ENCODE measurements around the gene PDK2.
"Not testable (repeated sequence)": the region's sequence is repeated elsewhere in the genome, so short reads cannot be mapped to it uniquely, and the experiment has no call there.

PDK2 gene

DNA sequence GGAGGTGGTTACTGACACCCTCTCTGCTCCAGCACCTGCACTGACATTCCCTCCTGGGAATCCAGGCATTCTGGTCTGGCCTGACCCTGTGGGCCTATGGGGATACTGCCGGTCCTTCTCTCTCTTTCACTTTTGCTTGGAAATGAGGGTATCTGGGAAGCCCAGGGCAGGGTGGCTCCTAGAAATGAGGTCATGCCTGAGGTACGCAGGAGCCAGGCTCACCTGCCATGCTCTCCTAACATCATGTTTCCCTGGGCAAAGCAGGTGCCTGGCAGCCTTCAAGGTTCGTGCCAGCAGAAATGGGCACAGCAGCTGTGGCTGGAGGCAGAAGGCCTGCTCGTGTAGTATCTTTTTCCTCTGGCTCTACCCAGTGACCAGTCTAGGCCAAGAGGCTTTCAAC is 35.9 kb upstream of the PDK2 start:
- DNase-seq = no peak

DNA sequence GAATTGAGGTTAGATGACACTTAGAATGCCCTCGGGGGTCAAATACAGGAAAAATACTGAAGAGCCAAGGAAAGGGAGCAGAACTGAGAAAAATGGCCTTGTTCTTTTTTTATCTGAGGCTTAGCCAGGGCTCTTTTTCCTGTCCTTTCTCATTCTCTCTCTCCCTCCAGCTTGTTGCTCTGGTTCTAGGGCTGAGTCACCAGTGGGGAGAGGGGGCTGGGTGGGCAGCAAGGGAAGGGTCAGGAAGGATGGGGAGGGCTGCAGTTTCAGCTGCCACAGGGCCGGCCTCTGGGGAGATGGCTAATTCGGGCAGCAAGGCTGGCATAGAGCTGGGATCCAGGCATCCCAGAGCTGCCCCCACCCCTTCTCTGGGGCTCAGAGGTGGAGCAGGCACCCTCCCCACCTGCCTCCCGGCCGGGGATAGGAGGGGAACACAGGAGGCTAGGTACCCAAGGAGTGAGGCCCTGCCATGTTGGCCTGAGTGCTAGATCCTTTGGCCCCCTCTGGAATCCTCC is 35.3 kb upstream of the PDK2 start:
- DNase-seq = no peak

DNA sequence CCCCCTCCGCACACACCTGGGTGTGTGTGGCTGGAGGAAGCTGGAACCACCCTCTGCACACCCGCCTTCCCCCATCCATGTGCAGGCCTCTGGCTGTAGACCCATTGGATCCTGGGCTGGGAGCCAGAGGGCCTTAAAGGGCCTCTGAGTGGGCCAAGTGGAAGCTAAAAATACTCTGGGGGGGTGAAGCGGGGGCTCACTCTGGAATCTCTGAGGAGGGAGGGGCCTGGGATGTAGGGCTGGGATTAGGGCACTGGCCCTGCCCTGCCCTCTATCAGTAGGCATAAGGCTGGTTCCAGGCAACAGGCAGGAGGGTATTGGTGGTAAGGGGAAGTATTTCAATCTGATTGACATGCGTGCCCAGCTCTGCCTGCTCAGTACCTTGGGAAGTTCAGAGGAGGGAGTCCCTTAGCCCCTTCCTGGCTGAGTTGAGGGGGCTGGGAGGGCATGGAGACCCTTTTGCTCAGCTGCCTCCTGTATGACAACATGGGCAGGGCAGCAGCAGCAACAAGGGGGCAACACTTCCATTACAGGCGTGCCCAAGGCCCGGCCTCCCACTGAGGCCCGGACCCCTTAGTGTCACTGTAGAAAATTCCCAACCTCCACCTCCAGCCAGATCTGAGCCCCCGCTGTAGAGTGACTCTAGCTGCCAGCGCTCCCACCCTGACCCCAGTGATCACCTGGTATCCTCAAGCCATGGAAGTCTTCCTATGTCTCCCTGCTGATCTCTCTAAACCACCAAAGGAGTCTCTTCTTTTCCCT is 34.0 kb upstream of the PDK2 start:
- no peak for DNase-seq

DNA sequence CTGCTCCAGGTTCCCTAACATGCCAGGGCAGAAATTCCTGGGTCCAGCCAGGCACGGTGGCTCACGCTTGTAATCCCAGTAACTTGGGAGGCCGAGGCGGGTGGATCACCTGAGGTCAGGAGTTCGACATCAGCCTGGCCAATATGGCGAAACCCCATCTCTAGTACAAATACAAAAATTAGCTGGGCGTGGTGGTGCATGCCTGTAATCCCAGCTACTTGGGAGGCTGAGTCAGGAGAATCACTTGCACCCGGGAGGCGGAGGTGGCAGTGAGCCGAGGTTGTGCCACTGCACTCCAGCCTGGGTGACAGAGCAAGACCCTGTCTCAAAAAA is 33.5 kb upstream of the PDK2 start:
- DNase-seq = not testable (repeated sequence)

DNA sequence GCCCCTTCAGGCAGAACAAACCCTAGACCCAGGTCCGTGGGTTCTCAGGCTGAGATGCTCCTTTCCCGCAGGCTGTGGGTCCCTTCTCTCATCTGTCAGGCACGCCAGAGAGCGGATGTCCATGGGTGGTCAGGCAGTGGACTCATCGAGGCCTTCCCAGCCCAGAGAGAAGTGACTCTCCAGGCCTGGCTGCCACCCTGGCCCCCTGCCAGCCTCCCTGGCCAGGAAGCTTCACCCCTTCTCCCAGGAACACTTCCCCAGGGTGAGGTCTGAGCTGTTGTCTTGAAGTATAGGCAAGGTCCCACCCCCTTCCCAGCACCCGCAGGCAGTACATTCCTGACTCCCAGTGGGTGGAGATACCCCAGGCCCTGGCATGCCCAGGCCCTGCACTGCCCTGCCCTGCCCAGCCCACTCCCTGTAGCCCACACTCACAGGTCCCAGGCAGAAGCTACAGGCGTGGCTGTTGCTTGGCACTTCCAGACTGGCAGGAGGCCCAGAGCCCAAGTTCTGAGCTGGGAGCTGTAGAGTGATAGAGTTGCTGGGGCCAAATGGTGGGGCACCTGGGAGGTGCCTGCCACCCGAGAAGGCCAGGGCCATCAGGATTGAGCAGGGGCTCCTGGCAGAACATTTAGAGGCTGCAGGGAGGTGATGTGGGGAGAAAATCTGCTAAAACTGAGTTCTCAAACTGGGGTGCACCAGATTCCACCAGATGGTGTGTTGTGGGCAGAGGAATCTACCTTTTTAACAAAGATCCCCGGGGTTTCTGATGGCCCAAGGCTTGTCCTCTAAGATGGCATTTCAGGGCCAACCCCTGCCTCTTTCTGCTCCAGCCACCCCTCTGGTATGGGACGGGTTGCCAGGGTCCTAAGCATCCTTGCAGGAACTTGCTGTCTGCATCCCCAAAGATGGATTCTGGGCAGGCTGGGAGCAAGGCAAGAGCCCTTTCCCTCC is 32.6 kb upstream of the PDK2 start:
- no peak for DNase-seq

DNA sequence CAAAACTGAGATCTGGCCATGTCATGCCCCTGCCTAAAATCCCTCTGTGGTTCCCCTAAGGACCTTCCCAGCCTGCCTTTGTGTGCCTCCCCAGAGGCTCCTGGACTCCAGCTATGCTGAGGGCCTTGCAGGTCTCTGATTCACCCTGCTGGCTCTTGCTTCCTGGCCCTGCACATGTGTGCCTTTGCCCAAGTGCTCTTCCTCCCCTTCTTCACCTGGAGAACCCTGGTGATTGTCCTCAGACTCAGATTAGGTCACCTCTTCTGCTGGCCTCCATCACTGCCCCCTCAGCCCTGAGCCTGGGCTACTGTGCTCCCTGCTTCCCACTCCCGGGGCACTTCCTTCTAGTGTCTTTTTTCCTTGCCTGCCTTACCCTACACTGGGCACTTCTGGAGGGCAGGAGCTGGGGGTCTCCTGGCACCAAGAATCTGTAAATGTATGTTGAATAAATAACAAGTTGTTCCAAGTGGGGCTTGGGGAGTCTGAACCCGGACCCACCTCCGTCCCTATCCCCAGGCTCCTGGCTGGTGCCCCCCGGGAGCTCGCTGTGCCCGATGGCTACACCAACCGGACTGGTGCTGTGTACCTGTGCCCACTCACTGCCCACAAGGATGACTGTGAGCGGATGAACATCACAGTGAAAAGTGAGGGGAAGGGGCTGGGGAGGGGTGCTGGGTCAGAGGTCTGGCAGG is 31.4 kb upstream of the PDK2 start:
- DNase-seq = no peak

DNA sequence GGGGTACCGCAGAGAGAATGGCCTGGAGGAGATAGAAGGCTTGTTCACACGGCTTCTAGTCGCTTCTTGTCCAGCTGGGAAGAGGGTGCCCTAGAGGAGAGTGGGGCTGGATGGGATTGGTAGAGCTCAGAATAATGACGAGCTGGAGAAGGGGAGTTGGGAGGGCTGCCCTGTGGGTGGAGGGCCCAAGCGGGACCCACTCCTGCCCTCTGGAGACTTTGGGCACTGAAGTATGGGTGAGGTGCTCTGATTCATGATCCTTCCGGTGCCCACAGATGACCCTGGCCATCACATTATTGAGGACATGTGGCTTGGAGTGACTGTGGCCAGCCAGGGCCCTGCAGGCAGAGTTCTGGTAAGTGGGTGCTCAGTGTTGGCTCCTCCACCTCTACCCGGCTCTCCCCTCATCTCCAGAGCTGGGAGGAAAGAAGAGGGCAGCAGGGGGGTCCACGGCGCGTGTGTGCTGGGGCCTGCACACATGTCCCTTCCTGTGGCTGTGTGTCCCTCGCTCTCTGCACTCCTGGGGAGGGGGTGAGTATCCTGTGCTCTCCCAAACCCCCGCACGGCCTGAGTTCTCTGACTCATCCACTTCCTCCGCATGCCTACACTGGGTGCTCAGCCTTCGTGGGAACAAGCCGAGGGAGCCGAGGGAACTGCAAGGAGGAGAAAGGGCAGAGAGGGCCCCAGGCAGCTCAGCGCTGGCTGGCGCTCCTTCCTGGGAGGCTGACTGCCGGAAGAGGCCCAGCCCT is 30.7 kb upstream of the PDK2 start:
- no peak for DNase-seq

DNA sequence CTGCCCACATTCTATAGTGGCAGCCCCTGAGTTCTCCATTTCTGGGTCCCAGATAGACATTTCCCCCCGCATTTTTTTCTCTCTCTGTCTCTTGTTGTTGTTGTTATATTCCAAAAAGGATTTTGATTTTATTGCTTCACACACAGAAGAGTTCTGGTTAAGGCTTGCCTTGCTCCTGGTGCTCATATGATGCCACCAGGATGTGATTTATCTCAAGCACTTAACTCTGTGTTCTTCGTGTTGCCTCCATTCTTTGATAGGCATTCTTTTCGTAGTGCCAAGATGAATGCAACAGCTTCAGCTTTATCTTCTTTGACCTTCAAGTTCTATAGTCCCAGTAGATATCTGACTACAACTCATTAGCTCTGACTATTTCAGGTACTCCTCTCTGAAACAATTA is 30.1 kb upstream of the PDK2 start:
- no peak for DNase-seq

DNA sequence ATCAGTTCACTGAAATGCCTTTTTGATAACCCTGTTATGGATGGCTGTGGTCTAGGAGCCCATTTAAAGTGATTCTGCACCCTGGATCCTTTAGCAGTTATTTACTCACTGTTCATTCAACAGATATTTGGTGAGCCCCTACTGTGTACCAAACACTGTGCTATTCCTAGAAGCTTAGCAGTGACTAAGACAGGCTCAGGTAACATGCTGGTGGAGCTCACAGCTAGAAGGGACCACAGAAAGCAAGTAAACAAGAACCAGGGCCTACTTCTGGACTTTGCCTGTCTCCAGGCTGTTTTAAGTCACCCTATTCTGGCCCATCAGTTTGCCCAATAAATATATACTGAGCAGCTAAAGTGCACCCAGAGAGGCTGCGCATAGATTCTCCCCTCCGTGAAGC is 28.2 kb upstream of the PDK2 start:
- no peak for DNase-seq

DNA sequence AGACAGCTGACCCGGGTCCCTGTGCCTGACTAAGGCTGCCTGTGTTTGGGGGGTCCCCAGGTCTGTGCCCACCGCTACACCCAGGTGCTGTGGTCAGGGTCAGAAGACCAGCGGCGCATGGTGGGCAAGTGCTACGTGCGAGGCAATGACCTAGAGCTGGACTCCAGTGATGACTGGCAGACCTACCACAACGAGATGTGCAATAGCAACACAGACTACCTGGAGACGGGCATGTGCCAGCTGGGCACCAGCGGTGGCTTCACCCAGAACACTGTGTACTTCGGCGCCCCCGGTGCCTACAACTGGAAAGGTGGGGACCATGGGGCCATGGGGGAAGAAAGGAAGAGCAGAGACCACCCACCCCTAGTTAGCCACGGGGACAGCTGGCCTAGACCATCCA is 27.2 kb upstream of the PDK2 start:
- DNase-seq = no peak

DNA sequence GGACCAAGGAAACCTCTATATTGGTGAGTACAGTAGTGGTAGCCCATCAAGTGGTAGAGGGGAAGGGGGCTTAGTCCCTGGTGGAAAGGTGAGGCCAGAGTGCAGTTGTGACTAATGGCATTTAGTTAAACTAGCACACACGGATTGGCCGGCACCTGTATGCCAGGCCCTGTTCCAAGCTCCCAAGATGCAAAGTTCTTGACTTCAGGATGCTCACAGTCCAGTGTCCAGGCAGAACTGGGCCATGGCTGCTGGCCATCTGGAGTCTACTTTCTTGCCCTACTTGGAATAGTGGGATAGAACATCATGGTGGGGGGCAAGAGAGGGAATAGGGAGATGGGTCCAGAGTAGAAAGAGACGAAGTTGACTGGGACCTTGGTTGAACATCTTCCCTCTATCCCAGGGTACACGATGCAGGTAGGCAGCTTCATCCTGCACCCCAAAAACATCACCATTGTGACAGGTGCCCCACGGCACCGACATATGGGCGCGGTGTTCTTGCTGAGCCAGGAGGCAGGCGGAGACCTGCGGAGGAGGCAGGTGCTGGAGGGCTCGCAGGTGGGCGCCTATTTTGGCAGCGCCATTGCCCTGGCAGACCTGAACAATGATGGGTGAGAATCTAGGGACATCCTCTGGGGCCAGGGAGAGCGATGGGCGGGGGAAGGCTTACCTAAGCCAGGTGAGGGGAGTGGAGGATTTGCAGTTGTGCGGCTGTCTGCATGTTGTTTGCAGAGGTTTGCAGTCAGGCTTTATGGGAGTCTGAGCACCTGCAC is 24.1 kb upstream of the PDK2 start:
- DNase-seq = no peak

DNA sequence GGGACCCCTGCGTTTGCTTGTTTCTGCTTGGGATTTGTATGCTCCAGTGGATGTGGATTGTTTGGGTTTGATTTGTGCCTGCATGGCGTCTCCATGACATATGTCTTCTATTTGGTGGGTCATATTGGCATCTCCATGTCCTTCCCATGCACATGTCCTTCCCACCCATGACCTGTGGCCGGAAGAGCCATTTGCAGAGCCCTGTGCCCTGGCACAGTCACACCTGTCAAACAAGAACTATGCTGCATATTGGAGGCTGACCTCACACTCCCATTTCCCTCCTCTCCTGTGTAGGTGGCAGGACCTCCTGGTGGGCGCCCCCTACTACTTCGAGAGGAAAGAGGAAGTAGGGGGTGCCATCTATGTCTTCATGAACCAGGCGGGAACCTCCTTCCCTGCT is 23.5 kb upstream of the PDK2 start:
- no peak for DNase-seq

DNA sequence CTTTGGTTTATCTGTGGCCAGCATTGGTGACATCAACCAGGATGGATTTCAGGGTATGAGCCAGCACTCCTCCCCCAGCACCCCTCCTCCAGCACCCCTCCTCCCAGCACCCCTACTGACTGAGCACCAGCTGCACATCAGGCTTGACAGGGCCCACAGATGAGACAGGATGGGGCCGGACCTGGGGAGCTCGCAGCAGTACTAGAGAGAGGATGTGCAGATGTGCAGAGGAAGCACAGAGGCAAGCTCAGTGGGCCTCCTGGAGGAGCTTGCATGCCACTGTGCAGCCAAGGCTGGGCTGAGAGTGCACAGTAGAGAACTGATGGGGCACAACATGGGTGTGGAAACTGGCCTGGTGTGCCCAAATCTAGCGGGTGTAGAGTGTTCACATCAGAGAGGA is 23.0 kb upstream of the PDK2 start:
- DNase-seq = no peak

DNA sequence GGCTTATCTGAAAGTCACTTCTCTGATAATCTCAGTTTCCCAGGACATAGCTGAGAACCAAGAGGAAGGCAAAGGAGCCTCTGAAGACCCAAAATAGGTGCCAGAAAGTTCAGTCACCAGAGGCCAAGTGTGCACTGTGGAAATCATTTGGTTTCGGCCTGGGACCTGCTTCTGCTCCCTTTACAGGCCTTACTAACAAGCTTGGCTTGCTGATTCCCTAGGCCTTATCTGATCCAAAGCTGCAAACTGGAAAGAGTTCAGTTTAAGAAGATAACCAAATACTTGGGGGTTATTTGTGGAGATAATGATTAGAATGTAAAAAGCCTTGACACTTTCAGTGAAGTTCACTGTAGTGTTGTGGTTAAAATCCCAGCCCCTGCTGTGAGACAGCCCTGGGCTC is 22.2 kb upstream of the PDK2 start:
- no peak for DNase-seq

DNA sequence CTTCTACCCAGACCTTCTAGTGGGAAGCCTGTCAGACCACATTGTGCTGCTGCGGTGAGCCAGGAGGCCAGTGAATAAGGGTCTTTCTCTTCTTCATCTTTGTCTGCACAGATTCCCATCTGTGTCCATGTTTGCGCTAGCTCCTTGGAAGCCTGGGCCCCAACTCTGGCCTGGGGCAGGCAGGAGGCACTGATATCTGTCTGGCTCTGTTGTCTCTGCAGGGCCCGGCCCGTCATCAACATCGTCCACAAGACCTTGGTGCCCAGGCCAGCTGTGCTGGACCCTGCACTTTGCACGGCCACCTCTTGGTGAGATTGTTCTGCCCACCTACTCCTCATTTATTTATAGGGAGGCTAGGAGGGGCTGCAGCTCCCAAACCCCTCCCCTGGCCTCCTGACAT is 20.9 kb upstream of the PDK2 start:
- no peak for DNase-seq

DNA sequence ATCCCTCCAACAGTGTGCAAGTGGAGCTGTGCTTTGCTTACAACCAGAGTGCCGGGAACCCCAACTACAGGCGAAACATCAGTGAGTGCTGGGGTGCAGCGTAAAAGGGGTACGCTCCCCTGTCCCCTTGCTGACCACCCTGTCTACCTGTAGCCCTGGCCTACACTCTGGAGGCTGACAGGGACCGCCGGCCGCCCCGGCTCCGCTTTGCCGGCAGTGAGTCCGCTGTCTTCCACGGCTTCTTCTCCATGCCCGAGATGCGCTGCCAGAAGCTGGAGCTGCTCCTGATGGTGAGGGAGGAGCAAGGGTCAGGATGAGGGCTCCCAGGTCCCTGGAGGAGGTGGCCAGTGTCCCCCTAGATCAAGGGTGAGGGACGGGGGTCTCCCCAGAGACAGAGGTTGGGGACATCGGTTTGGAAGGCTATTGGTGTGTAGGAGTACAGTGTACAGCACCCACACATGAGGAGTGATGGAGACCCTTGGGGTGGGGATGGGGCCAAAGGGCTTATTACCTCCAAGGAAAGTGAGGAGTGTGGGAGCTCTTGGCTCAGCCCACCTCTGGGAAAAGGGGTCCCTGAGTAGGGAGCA is 19.6 kb upstream of the PDK2 start:
- DNase-seq = no peak

DNA sequence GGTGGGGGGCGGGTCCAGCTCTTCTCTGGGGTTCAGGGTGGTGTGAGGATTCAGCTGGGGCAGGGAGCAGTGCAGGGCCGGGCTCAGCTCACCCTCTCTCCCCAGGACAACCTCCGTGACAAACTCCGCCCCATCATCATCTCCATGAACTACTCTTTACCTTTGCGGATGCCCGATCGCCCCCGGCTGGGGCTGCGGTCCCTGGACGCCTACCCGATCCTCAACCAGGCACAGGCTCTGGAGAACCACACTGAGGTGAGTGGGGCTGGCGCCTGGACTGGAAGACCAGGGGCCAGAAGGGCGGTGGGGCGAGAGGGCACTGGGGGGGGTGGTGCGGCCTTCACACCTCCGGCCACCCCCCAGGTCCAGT is 18.9 kb upstream of the PDK2 start:
- DNase-seq = no peak

DNA sequence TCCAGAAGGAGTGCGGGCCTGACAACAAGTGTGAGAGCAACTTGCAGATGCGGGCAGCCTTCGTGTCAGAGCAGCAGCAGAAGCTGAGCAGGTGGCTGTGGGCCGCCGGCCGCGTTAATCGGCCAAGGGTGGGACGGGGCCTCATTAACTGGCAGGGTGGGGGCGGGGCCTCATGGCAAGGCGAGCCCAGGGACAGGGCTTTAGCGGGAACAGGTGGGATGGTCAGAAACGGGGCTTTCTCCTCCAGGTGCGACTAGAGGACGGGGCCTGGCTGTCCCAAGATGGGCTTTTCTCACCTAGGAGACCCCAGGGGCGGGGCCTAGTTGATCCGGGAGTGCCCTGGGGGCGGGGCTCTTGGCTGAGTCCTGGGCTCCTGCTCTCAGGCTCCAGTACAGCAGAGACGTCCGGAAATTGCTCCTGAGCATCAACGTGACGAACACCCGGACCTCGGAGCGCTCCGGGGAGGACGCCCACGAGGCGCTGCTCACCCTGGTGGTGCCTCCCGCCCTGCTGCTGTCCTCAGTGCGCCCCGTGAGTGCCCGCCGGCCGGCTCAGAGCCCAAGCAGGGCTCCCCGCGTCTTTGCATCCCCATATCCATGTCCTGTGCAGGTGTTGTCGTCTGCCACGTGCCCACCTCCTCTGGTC is 18.4 kb upstream of the PDK2 start:
- DNase-seq = no peak

DNA sequence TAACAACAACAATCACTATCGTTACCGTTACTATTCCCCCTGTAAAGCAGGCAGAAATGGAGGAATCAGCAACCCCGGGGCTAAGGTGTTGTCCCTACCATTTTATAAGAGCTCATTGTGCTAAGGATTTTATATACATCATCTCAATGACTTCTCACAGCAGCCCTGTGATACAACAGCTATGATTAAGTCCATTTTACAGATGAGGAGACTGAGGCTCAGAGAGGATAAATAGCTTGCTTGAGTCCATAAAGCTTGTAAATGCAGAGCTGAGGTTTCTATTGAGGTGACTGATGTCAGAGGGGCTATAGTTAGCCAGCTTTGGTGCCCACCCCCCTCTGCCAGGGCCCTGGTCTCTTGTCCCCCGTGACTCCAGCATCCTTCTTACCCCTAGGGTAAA is 16.7 kb upstream of the PDK2 start:
- DNase-seq = no peak

DNA sequence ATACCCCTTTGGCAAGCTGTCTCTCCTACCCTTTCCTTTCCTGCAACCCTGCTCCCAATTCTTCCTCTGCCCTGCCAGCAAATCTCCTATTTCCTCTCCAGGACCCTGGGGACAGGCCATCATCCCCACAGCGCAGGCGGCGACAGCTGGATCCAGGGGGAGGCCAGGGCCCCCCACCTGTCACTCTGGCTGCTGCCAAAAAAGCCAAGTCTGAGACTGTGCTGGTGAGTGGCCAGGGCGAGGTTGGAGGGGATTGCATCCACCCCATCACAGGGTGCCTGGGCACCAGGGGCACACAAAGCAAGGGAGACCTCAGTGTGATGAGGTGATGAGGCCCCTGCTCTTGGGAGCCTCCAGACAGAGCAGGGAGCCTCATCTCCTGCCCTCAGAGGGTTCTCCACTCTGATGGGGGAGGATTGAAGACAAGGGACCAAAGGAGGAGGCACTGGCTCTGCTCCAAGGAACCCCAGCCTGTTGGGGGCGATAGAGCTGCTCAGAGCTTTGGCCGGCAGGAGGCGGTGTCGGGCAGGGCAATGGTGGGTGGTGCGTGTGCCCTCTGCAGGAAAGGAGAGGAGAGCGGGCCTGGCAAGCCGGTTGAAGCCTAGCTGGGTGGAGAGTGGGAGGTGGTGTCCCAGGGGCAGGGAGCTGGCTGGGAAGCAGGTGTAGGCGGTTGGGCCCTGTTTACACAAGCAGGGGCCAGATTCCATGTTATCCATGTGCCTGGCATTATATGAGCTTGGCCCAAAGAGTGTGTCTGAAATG is 15.6 kb upstream of the PDK2 start:
- DNase-seq = no peak

All from effector CD4-positive, alpha-beta T cell (primary cell).